Measurements from ENCODE around the gene ITPRID1.

DNA sequence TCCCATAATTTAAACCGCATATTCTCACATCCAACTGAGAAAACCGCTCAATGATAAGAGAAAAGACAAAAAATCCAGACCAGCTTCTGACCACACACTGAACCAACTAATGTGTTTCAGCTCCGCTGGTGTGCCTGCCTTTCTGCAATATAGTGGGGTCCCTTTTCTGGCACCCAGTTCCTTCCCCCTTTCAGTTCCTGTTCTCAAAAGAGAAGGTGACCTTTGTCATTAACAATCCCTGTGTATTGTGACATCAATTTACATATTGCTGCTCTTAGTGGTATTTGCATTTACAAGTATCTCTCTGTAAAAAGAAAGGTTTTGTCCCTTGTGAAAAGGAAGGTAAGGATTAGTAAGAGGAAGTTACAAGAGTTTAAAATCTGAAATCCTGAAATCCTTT, 174.5 kb downstream of the ITPRID1 start:
- TF ChIP-seq, protein P1, sequence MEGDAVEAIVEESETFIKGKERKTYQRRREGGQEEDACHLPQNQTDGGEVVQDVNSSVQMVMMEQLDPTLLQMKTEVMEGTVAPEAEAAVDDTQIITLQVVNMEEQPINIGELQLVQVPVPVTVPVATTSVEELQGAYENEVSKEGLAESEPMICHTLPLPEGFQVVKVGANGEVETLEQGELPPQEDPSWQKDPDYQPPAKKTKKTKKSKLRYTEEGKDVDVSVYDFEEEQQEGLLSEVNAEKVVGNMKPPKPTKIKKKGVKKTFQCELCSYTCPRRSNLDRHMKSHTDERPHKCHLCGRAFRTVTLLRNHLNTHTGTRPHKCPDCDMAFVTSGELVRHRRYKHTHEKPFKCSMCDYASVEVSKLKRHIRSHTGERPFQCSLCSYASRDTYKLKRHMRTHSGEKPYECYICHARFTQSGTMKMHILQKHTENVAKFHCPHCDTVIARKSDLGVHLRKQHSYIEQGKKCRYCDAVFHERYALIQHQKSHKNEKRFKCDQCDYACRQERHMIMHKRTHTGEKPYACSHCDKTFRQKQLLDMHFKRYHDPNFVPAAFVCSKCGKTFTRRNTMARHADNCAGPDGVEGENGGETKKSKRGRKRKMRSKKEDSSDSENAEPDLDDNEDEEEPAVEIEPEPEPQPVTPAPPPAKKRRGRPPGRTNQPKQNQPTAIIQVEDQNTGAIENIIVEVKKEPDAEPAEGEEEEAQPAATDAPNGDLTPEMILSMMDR (IDR thresholded peaks at IDR 0.05): no peak
- TF ChIP-seq EP300 (IDR thresholded peaks at IDR 0.05) (no peak), POLR2A (IDR thresholded peaks at IDR 0.05) (no peak), POLR2AphosphoS5 (IDR thresholded peaks at IDR 0.05) (no peak)

Measured in upper lobe of left lung (tissue), 4 donors.